ENCODE measurements around the gene C17orf100.
"Not testable (repeated sequence)": the region's sequence is repeated elsewhere in the genome, so short reads cannot be mapped to it uniquely, and the experiment has no call there.

The C17orf100 gene

DNA sequence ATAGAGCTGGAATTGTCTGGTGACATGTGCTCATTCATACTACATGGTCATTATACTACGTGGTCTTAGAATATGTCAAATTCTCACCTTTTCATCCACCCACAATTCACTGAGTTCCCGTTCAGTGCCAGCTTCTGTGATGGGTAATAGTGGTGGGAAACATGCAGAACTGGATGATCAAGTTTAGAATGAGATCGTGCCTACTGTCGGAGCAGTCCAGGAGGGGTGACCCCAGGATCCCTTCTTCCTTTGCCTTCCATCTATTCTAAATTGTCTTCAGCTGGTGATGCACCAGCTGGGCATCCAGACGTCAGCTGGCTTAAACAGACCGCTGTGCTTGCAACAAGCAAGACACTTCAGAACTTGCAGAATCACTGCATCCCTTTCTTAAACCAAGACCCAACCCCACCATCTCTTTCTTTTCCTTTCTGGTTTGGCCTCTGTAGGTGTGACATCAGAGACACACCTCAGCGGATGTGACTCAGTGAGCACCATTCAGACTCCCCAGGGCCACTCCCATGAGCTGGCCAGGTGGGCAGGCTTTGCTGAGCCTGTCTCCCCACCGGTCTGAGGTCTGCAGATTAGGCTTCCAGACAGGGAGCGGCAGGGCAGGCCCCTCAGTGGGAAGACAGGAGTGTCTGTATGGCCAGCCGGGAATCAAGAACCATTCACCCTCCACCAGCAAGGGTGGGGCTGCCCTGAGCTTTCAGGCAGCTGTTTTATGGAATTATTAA lies 18.1 kb downstream of the C17orf100 start:
- DNase-seq (ENCODE audit: low read depth): no peak

DNA sequence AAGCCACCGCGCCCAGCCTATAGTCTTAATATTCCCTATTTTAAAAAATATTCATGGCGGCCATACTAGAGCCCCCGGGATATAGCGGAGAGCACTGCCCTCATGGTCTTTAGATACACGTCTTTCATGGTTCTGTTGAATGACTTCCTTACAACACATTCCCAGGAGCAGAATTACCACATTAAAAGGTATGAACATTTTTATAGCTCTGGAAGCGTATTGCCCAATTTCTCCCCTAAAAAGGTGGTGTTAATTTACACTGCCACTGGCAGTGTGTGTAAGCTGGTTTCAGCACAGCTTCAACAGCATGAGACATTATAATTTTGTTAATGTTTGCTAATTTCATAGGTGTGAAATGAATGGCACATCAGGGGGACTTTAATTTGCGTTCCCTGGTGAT lies 19.0 kb downstream of the C17orf100 start:
- no peak for DNase-seq (ENCODE audit: low read depth)

- DNase-seq (ENCODE audit: low read depth): no peak
Measured at GRCh38 chr17:6670999-6671398, 19.4 kb downstream of the C17orf100 start.

- no peak for DNase-seq (ENCODE audit: low read depth)
Measured at GRCh38 chr17:6671431-6671830, 19.9 kb downstream of the C17orf100 start.

DNA sequence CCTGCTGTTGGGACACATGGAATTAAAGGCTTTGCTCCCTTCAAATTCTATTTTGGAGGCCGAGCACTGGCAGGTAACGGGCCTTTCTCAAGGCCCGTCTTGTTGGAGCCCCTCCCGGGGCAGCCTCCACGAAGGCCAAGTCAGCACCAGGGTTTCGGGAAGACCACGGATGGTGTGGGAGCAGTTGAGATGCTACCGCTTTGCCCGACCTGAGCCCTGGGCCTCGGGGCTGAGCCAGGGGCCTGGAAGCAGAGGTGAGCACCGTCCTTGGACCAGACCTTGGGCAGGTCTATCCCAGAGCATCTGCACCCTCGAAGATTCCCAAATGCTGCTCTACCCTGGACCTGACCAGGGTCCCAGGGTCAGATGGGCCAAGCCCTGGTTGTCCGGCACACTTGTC lies 23.0 kb downstream of the C17orf100 start:
- DNase-seq (ENCODE audit: low read depth): no peak

GRCh38 chr17:6675201-6675825 lies 23.8 kb downstream of the C17orf100 start:
- DNase-seq (ENCODE audit: low read depth): no peak

DNA sequence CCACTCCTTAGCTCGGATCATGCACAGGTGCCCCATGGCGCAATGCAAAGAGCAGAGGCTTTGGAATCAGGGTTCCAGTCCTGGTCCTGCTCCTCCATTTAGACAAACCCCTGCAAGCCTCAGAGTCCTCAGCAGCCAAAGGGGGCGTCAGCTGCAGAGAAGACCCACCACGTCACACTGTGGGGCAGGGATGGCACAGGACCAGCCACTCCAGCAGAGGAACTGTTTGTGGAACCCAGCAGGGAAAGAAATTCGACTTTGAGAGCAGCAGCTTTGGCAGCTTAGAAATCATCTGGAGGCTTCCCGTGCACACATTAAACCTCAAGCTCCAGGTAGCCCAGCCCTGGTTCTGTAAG lies 25.2 kb downstream of the C17orf100 start:
- DNase-seq (ENCODE audit: low read depth): no peak

DNA sequence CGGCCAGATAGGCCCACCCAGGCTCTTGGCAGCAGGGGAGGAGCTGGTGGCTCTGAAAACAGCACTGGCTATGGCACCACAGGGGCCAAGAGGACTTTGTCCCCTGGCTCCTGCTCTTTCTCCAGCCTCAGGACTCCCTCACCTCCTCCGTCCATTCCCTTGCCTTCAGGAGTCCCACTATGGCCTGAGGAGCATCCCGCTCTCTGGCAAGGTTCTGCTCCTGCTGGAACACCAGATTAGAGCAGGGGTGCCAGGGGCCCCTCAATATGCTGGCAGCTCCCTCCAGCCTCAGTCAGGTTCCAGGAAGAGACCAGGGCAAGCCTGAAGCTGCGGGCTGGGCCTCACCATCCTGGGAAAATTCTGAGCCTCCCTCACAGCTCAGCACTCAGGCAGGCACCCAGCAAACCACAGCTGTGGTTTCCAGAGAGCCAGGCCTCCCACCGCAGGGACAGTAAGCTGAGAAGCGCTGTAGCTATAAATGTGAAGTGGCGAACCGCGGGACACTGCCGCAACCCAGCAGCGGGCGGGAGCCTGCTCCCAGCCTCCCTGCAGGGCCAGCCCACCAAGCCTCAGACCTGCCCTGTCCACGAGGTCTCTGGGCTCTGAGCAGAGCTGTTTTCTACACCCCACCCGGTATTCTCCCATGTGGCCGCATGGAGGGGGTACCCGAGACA lies 25.7 kb downstream of the C17orf100 start:
- no peak for DNase-seq (ENCODE audit: low read depth)

GRCh38 chr17:6677946-6678345 lies 26.4 kb downstream of the C17orf100 start:
- no peak for DNase-seq (ENCODE audit: low read depth)

DNA sequence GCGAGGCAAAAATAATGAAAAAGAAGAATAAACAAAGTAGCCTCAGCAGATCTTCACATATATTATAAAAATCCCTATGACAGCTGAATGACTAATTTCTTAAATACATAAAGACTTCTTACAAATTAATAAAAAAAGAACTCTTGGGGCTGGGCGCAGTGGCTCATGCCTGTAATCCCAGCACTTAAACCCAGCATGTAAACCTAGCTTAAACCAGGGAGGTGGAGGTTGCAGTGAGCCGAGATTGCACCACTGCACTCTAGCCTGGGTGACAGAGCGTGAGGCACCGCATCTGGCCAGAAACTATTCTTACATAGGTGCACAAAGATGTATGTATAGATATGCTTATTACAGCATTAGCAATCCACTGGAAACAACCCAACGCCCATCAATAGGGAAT lies 27.7 kb downstream of the C17orf100 start:
- DNase-seq (ENCODE audit: low read depth): no peak

GRCh38 chr17:6681176-6681575 lies 29.6 kb downstream of the C17orf100 start:
- DNase-seq (ENCODE audit: low read depth): no peak

DNA sequence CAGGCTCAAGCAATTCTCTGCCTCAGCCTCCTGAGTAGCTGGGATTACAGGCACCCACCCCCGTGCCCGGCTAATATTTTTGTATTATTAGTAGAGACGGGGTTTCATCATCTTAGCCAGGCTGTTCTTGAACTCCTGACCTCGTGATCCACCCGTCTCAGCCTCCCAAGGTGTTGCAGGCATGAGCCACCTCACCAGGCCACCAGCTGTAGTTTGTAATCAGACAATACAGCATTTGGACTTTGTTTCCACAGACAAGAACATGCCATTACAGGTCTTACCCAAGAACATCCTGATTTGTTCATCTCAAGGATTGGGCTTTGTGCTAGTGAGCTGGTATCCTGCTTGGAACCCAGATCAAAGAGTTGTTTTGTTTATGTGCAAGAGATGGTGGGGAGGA lies 30.1 kb downstream of the C17orf100 start:
- no peak for DNase-seq (ENCODE audit: low read depth)

- no peak for DNase-seq (ENCODE audit: low read depth)
Measured at GRCh38 chr17:6682339-6682738, 30.8 kb downstream of the C17orf100 start.

- no peak for DNase-seq (ENCODE audit: low read depth)
Measured at GRCh38 chr17:6683081-6683684, 31.6 kb downstream of the C17orf100 start.

GRCh38 chr17:6683730-6684459 lies 32.3 kb downstream of the C17orf100 start:
- DNase-seq (ENCODE audit: low read depth): no peak

DNA sequence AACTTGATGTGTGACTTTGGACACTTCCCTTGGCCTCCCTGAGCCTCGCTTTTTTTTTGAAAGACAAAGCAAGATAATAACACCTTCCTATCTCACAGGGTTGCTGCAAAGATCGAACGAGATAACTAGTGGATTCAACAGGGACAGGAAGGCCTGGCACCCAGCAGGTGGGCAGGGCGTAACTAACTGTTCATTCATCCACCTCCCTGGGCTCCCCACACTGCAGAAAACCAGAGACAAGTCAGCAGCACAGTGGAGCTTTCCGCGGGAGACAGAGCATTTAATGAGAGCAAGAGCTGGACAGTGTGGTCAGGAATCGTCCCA lies 32.9 kb downstream of the C17orf100 start:
- no peak for DNase-seq (ENCODE audit: low read depth)

DNA sequence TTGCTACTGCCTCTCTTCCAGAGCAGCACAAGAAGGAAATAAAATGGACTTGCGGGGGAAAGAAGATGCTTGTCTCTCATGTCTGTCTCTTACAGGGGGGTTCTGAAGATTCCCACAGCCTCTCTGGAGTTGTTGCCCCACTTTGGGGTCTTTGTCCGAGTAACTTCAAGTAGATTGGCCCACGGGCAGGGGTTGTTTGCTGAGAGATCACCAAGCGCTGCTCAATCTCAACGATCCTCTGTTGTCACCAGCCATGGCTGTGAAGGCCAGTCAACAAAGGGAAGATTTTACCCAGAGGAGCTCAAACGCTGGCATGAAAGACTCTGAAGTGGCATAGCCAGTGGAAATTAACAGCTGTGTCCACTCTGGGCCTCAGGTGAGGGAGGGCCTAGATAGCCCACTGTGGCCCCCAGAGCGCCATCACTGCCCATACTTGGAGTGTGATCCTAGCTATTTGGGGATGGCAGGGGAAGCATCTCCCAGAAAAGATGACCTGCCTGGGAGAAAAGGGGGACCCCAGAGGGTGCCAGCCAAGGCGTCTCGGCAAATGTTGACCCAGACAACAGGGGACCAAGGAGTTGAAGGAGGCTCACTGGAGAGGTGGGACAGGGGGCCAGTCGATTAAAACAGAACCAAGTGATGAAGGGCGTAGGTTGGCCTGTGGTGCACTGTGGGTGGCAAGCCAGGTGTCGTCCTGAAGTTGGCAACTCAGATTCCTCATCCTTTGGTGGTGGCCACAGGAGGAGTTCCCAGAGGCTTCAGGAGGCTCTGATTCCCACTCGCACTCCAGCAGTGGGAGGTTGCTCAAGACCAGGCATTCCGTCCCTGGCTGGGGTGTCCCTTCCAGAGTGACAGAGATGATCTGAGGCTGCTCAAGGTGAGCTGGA lies 33.6 kb downstream of the C17orf100 start:
- no peak for DNase-seq (ENCODE audit: low read depth)

- no peak for DNase-seq (ENCODE audit: low read depth)
Measured at GRCh38 chr17:6686026-6686425, 34.5 kb downstream of the C17orf100 start.

DNA sequence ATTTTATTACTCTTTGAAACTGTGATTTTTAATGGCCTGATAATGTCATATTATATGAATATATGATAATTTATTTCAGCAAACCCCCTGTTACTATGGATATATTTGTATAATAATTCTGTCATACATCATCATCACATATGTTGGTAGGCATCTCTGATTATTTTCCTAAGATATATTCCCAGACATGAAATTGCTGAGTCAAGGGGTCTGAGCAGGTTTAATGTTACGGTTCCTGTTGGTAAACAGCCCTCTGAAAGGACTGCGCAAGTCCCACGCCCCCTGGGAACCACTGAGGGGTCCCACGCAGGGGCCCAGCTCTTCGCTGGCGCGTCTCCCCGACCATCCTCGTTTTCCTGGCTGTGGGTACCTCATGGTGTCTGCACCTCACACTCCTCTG lies 37.4 kb downstream of the C17orf100 start:
- no peak for DNase-seq (ENCODE audit: low read depth)

- no peak for DNase-seq (ENCODE audit: low read depth)
Measured at GRCh38 chr17:6690641-6691040, 39.1 kb downstream of the C17orf100 start.

DNA sequence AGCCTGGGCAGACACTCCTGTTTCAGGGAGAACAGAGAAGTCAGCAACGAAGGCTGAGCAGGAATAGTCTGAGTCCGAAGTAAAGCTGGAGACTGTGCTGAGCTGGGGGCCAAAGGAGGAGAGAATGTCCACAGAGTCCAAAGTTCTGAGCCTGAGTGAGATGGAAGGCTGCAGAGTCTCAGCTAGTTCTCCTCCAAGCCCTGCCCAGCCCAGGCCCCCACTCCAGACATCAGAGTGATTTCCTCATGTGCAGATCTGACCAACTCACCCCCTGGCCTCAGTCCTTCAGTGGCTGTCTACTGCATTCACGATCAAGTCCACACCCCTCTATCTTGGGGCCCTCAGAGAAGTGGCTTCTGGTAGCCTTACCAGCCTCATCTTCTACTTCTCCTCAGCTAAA lies 40.0 kb downstream of the C17orf100 start:
- DNase-seq (ENCODE audit: low read depth): no peak

DNA sequence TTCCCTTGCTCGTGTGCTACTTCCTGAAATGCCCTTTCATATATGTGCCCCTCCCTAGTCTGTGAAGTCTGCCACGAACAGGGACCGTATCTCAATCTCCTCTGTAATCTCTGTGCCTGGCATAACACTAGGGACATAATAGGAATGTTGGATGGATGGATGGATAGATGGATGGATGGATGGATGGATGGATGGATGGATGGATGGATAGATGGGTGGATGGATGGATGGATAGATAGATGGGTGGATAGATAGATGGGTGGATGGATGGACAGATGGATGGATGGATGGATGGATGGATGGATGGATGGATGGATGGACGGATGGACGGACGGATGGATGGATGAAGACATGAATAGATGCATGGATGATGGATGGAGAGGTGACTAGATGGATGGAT lies 40.4 kb downstream of the C17orf100 start:
- DNase-seq (ENCODE audit: low read depth): not testable (repeated sequence)

Data from activated T-cell treated with anti-CD3 and anti-CD28 coated beads for 24 hours (primary cell).